ENCODE results near the gene PDCD10. TPM values are rescaled to one million over a fixed set of nuclear protein-coding genes. Genes with fewer than 3 reads are reported as not detected.

Gene PDCD10
- total RNA-seq, 1 donor from 2014 or later = 76.1 TPM

DNA sequence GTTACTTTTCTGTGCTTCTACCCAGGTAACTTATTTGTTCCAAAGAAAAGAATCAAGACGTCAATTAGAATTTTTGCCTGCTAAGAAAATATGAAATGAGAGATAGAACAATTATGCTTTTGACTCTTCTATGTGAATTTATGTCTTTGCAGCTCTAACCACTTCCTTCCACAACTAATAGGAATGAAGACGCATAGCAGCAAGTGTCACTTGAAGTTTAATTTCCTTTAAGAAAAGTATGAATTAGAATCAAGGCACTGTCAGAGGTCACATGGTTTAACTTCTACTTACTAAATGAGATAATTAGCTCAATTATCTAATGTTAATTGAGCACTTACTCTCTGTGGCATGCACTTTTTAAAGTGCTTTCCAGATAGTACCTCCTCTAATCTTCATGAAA is 84.2 kb downstream of the PDCD10 start:
- H3K27me3 Mint-ChIP-seq = no peaks in the 10 kb centered on the region
- DNase-seq = no peak
- peaks cover 6% of the 10 kb centered on the region for H3K9me3 Mint-ChIP-seq
- peaks cover 5% of the 10 kb centered on the region for H3K4me1 Mint-ChIP-seq
- no peak overlapping the region for H3K4me3 Mint-ChIP-seq
- intact Hi-C loops (cut with micrococcal nuclease) = no loop called here
- no peaks in the 10 kb centered on the region for H3K36me3 Mint-ChIP-seq (ENCODE audit: low read depth)
- H3K27ac Mint-ChIP-seq = no peak overlapping the region

DNA sequence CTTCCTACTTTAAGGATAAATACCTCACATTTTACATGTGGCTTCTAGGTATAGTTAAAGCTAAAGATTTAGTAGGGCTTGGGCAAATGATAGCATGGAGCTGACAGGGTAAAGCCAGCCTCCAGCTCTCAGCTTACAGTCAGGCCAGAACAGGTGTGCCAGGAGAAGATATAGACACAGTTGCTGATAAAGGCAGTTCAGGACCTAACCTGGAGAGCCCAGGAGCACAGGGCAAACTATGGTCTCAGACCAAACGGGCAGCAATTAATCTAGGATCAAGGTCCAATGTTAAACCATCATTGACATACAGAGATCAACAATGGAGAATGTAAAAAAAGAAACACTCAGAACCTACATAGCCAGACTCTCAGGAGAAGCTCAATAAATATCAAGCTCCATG is 84.9 kb downstream of the PDCD10 start:
- H3K4me1 Mint-ChIP-seq = peaks cover 5% of the 10 kb centered on the region
- intact Hi-C loops (cut with micrococcal nuclease) = no loop called here
- DNase-seq = no peak
- no peaks in the 10 kb centered on the region for H3K36me3 Mint-ChIP-seq (ENCODE audit: low read depth)
- no peak overlapping the region for H3K4me3 Mint-ChIP-seq
- no peaks in the 10 kb centered on the region for H3K27me3 Mint-ChIP-seq
- H3K9me3 Mint-ChIP-seq = peaks cover 7% of the 10 kb centered on the region
- H3K27ac Mint-ChIP-seq = no peak overlapping the region

DNA sequence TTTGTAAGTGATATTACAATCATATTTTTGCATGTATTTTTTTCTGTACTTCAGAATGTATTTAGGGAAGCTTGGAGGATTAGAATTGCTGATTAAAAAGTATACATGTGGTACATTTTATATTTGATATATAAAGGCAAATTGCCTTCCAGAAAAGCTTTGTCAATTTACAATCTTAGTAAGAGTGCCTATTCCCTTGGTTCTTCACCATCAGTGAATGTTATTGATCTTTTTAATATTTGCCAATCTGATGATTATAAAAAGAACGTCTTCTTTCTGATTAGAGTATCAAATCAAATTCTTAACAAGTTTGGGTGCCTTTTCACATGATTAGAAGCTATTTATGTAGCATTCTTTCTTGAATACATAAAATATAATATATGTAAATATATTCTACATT is 90.1 kb downstream of the PDCD10 start:
- Mint-ChIP-seq H3K27ac (no peak overlapping the region), H3K36me3 (ENCODE audit: low read depth) (no peaks in the 10 kb centered on the region), H3K4me3 (no peak overlapping the region), H3K4me1 (no peaks in the 10 kb centered on the region), H3K9me3 (peaks cover 7% of the 10 kb centered on the region), H3K27me3 (no peaks in the 10 kb centered on the region)
- intact Hi-C loops (cut with micrococcal nuclease) = no loop called here
- DNase-seq = no peak

Other genes starting within 250 kb of the PDCD10 start
- 0.09 and 0.12 TPM in 2 replicates for gene WDR49, start 81.0 kb downstream of the PDCD10 start, total RNA-seq
- gene SERPINI1, start 829 bp upstream of the PDCD10 start, total RNA-seq = 0.49 and 0.57 TPM in 2 replicates

Measured in activated CD4-positive, alpha-beta T cell treated with anti-CD3 and anti-CD28 coated beads, Interleukin-2, amount 10 ng/mL, durations not matched to agents 24 days and 14 days (primary cell).